Mesothelial cell of epicardium (in vitro differentiated cells): ENCODE data around the gene CLRN3. TPM values are rescaled to one million over a fixed set of nuclear protein-coding genes. Genes with fewer than 3 reads are reported as not detected.
A peak's percentile ranks its signal among the peaks of the same experiment; 100 is the strongest.

Experiments
- DNase-seq, 2 experiments: peaks; one replicate each; pipeline ENCODE4 v3.0.0; 2021; ENCODE audit warnings: low spot score in 2 of 2; ENCODE audit not compliant: unreplicated experiment in 2 of 2
- H3K27ac Mint-ChIP-seq: 2 replicates; pipeline ENCODE4 v1.8.0; 2021; ENCODE audit warnings: mixed read lengths
- H3K27me3 Mint-ChIP-seq: 2 replicates; pipeline ENCODE4 v1.8.0; 2021; ENCODE audit warnings: low read depth, mixed read lengths
- H3K36me3 Mint-ChIP-seq: 2 replicates; pipeline ENCODE4 v1.8.0; 2021; ENCODE audit warnings: mixed read lengths
- H3K4me1 Mint-ChIP-seq: 2 replicates; pipeline ENCODE4 v1.8.0; 2021; ENCODE audit warnings: mixed read lengths
- H3K4me3 Mint-ChIP-seq: 2 replicates; pipeline ENCODE4 v1.8.0; 2021; ENCODE audit warnings: mild to moderate bottlenecking, moderate library complexity, mixed read lengths
- H3K9me3 Mint-ChIP-seq: 2 replicates; pipeline ENCODE4 v1.8.0; 2021; ENCODE audit warnings: mixed read lengths
- total RNA-seq: library from RNA; stranded (reverse); gene quantifications from 3 replicates; pipeline ENCODE4 v1.2.1, GENCODE V29; 2021
- TF ChIP-seq, protein P1 (sequence below): fragments of 200-600 bp; sonication (generic); IDR thresholded peaks from one replicate; pipeline ENCODE4 v1.5.0; 2021; ENCODE audit warnings: antibody characterized with exemption; ENCODE audit not compliant: unreplicated experiment

Gene CLRN3
- total RNA-seq, 1 donor from 2014 or later: not detected

DNA sequence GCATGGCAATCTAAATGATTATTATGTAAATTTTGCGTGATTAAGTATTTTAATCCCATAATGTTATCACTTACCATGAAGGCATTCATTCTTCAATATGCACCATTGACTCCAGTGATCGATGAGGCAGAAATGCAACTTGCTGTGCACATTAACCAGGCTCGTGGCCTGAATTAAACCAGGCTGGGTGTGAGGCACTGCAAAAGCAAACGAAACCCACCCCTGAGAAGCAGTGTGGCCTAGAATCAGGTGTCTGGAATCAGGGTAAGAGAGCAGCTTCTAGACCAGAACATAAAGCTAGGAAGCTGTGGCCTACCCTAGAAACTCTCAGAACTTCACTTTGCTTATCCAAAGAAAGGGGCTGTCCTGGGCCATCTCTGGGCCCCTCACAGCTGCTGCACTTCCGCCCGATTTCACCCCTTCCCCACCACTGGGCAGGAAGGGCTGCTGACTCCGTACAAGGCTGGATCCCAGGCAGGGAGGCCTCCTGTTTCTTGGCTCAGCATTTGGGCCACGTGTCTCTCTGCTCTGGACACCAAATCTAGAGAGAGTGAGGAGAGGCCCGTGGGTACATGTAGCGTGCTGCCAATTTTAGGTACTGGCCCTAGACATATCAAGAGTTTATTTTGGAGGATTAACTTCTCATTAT, 18.6 kb upstream of the CLRN3 start:
- Mint-ChIP-seq H3K9me3 (no peaks in the 10 kb centered on the region), H3K4me3 (no peak overlapping the region), H3K27ac (no peak overlapping the region), H3K27me3 (peaks cover 28% of the 10 kb centered on the region), H3K4me1 (no peaks in the 10 kb centered on the region), H3K36me3 (no peaks in the 10 kb centered on the region)
- DNase-seq: no peak
- TF ChIP-seq, protein P1, sequence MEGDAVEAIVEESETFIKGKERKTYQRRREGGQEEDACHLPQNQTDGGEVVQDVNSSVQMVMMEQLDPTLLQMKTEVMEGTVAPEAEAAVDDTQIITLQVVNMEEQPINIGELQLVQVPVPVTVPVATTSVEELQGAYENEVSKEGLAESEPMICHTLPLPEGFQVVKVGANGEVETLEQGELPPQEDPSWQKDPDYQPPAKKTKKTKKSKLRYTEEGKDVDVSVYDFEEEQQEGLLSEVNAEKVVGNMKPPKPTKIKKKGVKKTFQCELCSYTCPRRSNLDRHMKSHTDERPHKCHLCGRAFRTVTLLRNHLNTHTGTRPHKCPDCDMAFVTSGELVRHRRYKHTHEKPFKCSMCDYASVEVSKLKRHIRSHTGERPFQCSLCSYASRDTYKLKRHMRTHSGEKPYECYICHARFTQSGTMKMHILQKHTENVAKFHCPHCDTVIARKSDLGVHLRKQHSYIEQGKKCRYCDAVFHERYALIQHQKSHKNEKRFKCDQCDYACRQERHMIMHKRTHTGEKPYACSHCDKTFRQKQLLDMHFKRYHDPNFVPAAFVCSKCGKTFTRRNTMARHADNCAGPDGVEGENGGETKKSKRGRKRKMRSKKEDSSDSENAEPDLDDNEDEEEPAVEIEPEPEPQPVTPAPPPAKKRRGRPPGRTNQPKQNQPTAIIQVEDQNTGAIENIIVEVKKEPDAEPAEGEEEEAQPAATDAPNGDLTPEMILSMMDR: no peak

GRCh38 chr10:127910464-127910770, 17.7 kb upstream of the CLRN3 start:
- Mint-ChIP-seq H3K4me3 (no peak overlapping the region), H3K27ac (no peak overlapping the region), H3K27me3 (peaks cover 35% of the 10 kb centered on the region), H3K4me1 (no peaks in the 10 kb centered on the region), H3K36me3 (no peaks in the 10 kb centered on the region), H3K9me3 (no peaks in the 10 kb centered on the region)
- TF ChIP-seq, protein P1: no peak
- no peak for DNase-seq

DNA sequence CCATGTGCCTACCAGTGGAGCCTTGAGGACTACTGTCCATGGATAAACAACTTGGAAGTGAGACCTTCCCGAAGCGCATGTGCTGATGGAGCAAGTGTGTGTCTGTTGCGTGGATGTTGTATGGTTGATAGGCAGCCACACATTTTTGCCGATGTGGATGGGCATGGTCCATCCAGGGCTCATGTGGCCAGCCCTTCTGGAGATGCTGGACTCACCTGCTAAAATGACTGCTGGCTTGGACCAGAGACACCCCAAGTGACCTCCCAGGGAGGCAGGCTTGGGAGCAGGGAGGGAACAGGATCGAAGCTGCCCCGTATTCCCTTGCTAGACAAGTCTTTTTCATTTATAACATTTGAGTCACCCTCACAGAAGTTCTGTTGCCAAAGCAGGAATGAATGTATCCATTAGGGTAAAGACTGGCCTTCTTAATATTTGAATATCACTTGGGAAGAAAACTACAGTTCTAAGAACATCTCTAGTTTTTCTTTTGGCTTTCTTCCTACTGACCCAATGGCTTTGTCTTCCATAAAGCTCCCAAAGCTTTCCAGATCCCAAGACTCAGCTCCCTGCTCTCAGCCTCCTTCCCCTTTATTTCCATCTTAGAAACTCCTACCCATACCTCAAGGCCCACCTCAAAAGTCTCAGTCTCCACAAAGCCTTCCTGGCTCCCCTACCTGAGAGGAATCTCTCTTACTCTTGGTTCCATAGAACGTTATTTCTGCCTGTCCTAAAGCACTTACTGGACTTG, 17.1 kb upstream of the CLRN3 start:
- no peaks in the 10 kb centered on the region for H3K36me3 Mint-ChIP-seq
- H3K4me3 Mint-ChIP-seq: no peak overlapping the region

GRCh38 chr10:127908959-127909267, 16.2 kb upstream of the CLRN3 start:
- TF ChIP-seq, protein P1: no peak
- peak in 1 of 2 experiments; percentile 27 for DNase-seq
- peaks cover 43% of the 10 kb centered on the region for H3K27me3 Mint-ChIP-seq
- H3K4me3 Mint-ChIP-seq: no peak overlapping the region
- H3K27ac Mint-ChIP-seq: no peak overlapping the region
- no peaks in the 10 kb centered on the region for H3K9me3 Mint-ChIP-seq
- no peaks in the 10 kb centered on the region for H3K36me3 Mint-ChIP-seq
- H3K4me1 Mint-ChIP-seq: no peaks in the 10 kb centered on the region

More for the DNA sequence above, 17.1 kb upstream of the CLRN3 start:
- H3K4me1 Mint-ChIP-seq: no peaks in the 10 kb centered on the region
- H3K9me3 Mint-ChIP-seq: no peaks in the 10 kb centered on the region
- TF ChIP-seq, protein P1: no peak
- H3K27me3 Mint-ChIP-seq: peaks cover 40% of the 10 kb centered on the region
- no peak overlapping the region for H3K27ac Mint-ChIP-seq
- no peak for DNase-seq

DNA sequence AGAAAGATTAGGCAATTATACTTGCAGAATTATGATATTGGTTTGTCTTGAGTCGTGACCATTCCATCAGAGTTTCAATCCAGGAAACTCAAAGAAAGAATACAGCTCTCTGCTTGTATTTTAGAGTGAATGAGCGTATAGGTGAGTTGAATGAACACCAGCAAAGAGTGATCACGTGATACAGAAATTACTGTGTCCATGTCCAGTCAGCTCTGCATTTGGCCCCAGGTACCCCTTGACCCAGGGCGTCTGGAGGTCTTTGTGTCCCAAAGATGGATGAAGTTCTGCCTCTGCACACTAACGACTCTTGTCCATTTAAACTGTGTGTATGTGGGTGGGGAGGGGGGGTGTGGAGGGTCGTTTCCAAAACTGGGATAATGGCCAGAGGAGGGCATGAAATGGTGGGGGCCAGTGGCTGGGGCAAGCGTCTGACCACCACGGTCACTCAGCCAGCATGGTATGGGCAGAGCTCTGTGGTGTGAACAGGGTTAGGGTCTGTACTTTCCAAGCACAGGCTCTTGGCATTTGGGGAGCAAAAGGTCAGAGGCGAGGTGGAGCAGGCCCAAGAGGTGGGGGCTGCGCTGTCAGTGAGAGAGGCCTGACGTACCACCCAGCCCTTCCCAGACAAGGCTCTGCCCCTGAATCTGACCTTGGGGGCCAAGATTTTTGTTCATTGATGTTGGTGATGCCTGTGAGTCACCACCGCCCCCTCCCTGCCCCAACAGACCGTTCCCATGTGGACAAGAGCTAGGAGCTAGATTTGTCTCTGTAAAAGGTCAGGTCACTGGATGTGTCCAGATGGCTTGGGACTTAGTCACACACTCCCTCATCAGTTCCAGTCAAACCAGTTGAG, 15.6 kb upstream of the CLRN3 start:
- TF ChIP-seq, protein P1: no peak
- Mint-ChIP-seq H3K27me3 (peaks cover 45% of the 10 kb centered on the region), H3K36me3 (no peaks in the 10 kb centered on the region), H3K27ac (no peak overlapping the region), H3K4me1 (no peaks in the 10 kb centered on the region), H3K4me3 (peak overlapping the region; percentile 39), H3K9me3 (no peaks in the 10 kb centered on the region)
- DNase-seq: peak in 1 of 2 experiments; percentile 27
